GM12892 (cell line): Measurements from ENCODE around the gene KLHL18.

ENCODE experiments used
- POLR2A ChIP-seq: IDR thresholded peaks from 2 replicates; pipeline ENCODE4 v1.6.1; 2011; ENCODE audit warnings: low read depth, low read length, control low read depth
- POLR2AphosphoS5 ChIP-seq: IDR thresholded peaks from 2 replicates; pipeline ENCODE4 v1.6.1; 2011; ENCODE audit warnings: low read depth, low read length, control low read depth
- TAF1 ChIP-seq: IDR thresholded peaks from 2 replicates; pipeline ENCODE4 v1.6.1; 2011; ENCODE audit warnings: low read depth, mild to moderate bottlenecking, control low read depth, low read length, borderline replicate concordance

DNA sequence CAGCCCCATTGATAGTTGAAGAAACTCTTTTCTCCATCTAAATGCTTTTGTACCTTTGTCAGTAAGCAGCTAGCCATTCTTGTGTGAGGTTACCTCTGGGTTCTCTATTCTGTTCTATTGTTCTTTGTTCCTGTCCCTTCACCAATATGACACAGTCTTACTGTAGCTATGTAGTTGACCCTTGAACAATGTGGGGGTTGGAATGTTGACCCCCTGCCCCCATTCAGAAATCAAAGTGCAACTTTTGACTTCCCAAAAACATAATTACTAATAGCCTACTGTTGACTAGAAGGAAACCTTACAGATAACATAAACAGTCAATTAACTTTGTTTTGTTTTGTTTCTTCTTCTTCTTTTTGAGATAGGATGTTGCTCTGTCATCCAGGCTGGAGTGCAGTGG, 18.7 kb downstream of the KLHL18 start:
- TF ChIP-seq POLR2A (no peak), POLR2AphosphoS5 (no peak), TAF1 (no peak)
